GM19035 (cell line): Measurements from ENCODE around the gene PPARA.

Source experiments
- ATAC-seq: cut with Tn5 transposase; IDR thresholded peaks from one replicate; pipeline ENCODE4 v1.9.1; 2021; ENCODE audit not compliant: unreplicated experiment

The PPARA gene

DNA sequence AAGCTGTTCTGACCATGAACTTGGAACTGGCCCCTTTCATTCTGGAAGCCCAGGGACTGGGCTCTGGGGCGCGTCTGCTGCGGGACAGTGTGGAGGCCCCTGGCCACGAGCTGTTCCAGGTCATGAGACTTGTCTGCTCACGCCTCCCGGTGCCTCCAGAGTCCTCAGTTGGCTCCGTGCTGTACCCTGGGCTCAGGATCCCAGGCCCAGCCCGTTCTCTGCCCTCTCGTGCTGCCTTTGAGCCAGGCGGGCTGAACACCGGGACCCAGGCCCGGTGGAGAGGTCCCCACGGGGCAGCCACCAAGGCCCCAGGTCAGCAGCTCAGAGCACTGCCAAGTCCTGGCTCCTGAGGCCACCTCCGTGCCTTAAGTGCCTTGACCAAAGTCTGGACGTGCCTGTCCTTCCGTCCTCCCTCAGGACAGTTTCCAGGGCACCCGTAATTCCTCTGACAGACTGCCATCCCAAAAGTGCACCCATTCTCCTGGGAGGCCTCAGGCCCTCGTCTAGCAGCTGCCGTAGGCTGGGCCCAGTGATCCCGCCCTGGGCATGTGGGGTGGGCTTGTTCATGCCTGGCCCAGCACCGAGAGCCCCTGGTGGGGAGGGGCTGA, 36.3 kb upstream of the PPARA start:
- ATAC-seq, result no peak

DNA sequence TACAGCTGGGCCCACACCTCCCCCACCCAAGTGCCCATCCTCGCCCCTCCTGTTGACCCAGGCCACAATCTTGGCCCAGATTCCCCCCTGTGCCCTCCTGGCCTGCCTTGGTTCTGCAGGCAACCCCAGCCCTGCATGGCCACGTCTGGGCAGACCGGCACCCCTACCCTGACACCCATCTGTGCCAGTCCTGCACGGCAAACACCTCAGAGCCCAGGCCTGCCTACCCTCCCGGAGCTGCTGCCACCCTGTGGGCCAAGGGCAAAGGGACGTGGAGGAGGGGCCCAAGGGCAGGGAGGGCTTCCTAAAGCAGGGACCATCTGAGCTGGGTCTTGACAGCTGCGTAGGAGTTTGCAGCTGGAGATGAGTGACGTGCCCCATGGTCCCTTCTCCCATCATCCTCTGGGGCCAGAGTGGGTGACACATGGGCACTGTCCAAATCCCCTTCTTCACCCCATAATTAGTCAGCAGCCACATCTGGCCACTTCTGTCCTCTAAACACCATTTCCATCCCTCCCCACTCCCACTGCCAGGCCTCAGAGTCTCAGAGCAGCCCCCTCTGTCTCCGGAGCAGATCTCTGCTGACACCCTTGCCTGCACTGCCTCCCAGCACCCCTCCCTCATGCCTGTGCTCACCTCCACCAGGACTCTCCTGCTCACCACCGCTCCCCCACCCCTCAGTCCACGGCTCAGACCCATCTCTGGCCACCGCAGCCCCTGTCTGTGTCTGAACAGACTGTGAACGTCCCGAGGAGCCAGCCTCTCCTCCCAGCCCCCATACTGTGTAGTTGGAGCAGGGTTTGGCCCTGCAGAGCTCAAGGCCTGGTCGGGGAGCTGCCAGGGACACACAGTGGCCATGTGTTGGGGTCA, 35.6 kb upstream of the PPARA start:
- ATAC-seq, result no peak

GRCh38 chr22:46115388-46115678, 35.0 kb upstream of the PPARA start:
- ATAC-seq, result no peak

GRCh38 chr22:46115755-46116490, 34.4 kb upstream of the PPARA start:
- ATAC-seq, result no peak

- ATAC-seq, result no peak
These were observed 33.8 kb upstream of the PPARA start for GRCh38 chr22:46116491-46116958.

- no peak for ATAC-seq
These were observed 32.8 kb upstream of the PPARA start for GRCh38 chr22:46117206-46118199.

DNA sequence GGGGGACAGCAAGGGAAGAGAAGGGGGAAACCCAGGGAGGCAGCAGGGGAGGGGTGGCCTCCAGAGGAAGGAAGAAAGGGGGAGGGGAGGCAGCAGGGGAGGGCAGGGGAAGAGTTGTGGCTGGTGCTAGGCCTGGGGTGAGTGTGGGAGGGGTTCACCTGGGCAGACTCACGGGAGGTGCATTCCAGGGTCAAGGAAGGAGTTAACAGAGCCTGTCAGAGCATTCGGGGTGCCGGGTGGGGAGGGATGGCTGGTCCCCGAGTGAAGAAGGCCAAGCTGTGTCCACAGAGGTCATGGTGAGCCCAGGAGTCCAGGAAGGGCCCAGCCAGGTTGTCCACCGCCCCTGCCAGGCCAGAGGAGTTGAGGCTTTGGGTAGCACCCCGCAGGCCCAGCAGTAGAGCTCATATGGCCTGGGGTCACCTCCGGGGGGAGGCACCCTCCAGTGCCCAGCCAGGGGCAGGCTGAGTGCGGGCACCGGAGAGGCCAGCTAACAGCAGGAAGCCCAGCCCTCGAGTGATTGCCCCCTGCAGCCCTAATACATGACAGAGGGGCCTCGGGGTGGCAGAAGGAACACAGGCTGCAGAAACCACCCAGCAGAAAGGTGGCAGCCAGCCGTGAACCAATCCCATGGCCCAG, 31.1 kb upstream of the PPARA start:
- no peak for ATAC-seq

DNA sequence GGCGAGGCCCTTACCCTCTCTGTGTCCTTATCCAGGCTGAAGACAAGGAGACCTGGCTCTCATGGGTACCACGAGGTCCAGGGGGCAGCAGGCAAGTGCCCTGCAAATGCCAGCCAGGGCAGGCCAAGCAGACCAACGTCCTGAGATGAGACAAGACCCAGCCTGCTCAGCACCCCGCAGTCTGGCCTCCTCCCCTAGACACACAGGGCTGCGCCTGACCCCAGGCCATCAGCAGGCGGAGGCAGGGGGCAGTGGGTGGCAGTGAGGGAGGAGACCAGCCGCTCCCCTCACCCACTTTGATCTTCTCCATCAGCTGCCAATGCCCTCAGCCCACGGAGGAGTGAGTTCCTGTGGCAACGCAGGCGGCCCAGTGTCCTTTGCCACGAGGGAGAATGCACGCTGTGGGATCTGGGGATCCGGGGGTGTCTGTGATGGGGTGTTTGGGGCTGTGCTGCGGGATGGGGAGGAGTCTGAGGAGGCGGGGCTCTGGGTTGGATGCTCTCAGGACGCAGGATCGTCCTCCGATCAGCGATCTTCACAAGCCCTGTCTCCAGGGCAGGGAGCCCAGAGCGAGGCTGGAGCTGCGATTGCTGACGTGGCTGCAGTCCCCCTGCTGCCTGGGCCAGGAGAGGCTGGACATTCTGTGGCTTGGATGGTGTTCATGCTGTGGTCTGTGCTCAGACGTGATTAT, 30.5 kb upstream of the PPARA start:
- no peak for ATAC-seq

DNA sequence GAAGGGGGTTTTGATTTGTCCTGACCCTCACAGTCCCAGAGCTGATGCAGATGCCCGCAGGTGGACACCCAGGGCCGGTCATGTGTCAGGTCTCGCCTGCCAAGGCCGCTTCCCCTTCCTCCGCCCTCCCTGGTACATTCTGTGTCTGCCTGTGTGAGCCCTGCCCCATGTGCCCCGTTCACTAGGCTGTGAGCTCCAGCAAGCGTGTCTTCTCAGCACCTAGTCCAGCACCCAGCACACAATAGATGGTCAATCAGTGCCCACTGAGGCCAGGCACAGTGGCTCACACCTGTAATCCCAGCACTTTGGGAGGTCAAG, 29.9 kb upstream of the PPARA start:
- ATAC-seq, result no peak

- ATAC-seq, result no peak
These were observed 29.2 kb upstream of the PPARA start for GRCh38 chr22:46121079-46121478.

DNA sequence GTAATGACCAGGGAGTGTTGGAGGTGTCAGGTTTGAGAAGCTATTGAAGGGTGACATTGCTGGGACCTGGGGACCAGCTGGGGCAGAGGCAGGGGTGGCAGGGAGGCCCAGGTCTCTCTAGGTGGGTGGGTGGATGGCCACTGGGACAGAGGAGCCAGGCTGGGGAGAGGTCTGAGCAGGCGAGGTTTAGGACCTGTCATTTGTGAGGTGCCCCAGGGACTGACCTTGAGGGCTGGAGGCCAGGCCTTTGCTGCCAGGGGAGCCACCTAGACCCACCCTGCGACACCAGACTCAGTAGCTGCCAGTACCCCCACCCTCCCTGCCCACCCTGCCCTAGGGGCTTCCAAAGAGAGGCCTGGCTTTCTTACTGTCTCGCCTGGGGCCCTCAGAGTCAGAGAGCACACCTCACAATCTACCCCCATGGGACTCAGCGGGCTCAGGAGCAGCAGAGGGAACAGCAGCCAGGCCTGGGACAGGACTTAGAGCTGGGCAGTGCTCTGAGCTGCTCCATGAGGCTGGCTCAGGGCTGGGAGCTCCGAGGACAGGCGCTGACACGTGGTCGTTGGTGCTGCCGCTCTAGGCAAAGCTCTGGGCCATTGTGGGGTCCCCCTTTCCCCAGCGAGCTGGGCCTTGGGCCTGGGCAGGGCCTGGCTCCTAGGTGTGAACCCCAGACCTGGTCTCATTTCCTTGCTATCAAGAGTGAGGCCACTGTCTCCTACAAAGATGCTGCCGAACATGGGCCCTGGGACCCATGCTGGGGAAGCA, 28.6 kb upstream of the PPARA start:
- ATAC-seq, result no peak

DNA sequence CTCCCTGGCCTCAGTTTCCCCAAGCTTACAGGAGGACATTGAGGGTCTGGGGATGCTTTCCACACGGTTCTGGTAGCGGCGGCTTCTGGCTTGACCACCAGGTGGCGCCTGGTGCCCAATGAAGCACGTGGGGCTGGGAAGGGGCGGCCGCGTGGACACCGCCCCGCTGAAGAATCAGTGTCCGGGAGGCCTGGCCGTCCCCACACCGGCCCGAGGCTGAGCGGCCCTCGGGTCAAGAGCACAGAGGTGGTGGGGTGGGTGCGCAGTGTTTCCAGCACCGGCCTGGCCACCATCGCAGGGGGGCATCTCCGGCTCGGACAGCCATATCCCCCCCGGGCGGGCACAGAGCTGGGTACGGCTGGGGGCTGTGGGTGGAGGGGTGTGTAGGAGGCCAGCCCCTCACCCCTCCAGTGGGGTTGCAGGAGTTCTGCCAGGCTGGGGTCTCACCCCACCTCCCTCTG, 27.8 kb upstream of the PPARA start:
- no peak for ATAC-seq

DNA sequence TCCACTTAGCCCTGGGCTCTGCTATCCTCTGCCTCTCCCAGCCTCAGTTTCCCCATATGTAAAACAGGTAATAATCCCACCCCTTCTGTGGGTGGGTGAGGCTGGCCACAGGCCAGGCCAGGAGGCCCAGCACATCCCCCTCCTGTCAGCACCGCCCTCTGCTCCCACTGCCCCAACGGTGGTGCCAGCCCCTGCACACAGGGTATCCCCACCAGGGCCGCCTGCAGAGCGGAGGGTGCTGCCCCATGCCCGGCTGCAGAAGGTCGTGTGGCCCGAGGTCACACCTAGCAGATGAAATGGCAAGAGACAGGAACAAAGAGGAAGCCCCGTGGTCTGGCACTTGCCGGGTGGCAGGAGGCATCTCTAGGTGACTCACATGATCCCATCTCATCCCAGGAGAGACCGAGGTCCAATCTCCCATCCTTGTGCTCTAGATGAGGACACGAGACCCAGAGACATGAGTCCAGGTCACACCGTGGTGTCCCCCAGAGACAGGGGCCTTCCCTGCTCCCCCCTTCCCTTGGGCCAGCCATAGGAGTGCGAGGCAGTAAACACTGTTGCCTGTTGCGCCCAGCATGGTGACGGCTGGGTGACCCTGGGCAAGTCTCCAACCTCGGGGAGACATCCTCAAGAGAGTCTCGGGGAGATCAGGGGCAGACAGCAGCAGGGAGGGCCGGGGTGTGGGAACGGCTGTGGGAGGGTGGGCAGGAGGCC, 27.2 kb upstream of the PPARA start:
- no peak for ATAC-seq

DNA sequence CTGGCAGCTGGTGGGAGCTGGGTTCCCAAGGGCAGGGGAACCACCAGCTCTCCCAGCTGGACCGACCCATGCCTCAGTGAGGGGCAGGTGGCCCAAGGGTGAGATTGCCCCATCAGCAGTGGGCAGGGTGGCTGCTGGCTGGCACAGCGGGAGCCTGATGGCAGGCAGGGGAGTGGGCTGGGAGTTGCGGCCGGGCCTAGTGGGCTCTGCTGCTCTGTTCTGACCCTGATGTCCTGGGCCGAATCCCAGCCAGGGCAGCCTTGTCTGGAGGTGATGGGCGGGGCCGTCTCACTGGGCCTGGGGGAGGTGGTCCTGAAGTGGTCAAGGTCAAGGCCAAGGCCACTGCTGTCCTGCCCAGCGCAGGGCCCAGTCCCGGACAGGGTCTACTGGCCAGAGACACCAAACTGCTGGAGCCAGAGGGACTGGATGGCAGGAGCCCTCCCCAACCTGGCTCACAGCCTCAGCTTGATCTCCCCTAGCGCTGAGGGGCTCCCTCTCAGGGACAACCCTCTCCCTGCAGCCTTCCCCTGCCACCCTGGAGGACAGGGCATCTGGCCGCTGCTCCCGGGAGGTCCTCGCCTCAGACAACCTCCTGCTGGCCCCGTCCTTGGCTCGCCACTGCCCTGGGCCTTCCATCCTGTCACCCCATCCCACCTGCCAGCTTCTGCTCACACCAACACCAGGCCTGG, 26.5 kb upstream of the PPARA start:
- no peak for ATAC-seq

DNA sequence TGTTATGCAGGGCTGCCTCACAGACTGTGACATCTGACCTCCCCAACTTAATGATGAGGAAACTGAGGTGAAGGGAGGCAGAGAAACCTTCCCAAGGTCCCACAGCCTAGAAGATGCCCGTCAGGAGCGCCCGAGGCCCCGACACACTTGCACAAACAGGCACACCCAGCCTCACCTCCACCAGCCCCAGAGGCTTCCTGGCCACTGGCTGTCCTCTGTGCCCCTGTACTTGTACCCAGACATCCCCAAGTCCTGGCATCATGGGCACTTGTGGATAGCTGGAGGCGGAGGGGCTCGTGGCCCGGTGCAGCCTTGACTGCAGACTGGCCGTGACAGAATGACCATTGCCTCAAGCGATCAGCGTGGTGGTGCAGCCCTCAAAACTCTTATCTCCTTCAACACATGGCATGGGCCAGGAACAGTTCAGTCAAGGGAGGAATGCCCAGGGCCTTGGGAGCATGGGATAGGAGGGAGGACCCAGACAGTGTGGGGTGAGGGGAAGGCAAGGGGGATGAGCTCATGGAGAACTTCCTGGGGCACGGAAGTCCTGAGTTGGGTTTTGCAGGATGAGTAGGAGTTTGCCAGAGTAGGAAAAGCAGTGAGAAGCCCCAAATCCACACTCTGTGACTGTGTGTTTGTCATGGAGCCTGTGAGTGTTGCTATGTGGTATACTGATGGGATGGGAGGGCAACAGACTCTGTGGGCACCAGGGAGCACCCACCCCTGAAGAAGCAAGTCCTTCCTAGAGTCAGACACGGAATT, 25.8 kb upstream of the PPARA start:
- no peak for ATAC-seq

DNA sequence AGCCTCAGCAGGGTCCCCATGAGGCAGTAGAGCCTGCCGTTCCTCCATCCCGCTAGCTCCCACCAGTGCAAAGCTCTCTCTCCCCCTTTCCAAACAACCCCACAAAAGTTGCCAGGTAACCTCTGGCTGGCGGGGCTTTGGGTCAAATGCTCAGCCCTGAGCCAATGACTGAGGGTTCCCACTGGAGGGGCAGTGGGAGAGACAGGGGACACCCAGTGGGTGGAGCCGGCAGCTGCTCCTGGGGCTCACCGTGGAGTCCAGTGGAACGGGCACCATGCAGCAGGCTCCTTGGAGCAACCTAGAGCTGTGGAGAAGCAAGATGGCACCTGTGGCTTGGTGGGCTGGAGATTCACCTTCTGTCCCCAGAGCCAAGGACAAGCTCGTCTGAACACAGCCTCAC, 25.0 kb upstream of the PPARA start:
- ATAC-seq, result no peak
